Astrocyte (in vitro differentiated cells and primary cell): Measurements from ENCODE around the gene CADM4. TPM values are rescaled to one million over a fixed set of nuclear protein-coding genes. Genes with fewer than 3 reads are reported as not detected.

Experiments used
- DNase-seq: peaks from one replicate; pipeline ENCODE4 v3.0.0-alpha.2; 2010; ENCODE audit warnings: low read depth
- FAIRE-seq: peaks from 2 replicates; lab custom pipeline; 2011; peaks lifted over from hg19 to GRCh38; lab: Jason Lieb, UNC
- H2AFZ ChIP-seq: 2 replicates; pipeline ENCODE4 v1.6.0; 2012; ENCODE audit warnings: low read depth, low read length, inconsistent platforms
- H3K27ac ChIP-seq: 2 replicates; pipeline ENCODE4 v1.5.1; 2011; ENCODE audit warnings: low read depth, low read length, inconsistent platforms
- H3K27me3 ChIP-seq: 2 replicates; pipeline ENCODE4 v1.6.0; 2011; ENCODE audit warnings: low read length, inconsistent platforms; ENCODE audit not compliant: insufficient read depth
- H3K36me3 ChIP-seq: 2 replicates; pipeline ENCODE4 v1.5.1; 2011; ENCODE audit warnings: low read length, inconsistent platforms; ENCODE audit not compliant: insufficient read depth
- H3K4me1 ChIP-seq: 2 replicates; pipeline ENCODE4 v1.5.1; 2011; ENCODE audit warnings: low read length, inconsistent platforms; ENCODE audit not compliant: insufficient read depth
- H3K4me2 ChIP-seq: 2 replicates; pipeline ENCODE4 v1.6.0; 2012; ENCODE audit warnings: low read length, inconsistent platforms
- H3K4me3 ChIP-seq: 2 replicates; pipeline ENCODE4 v1.5.1; 2011; ENCODE audit warnings: low read depth, mild to moderate bottlenecking, low read length, inconsistent platforms; ENCODE audit not compliant: insufficient read depth
- H3K79me2 ChIP-seq: 2 replicates; pipeline ENCODE4 v1.6.0; 2012; ENCODE audit warnings: mild to moderate bottlenecking, low read length, inconsistent platforms; ENCODE audit not compliant: insufficient read depth
- H3K9ac ChIP-seq: 2 replicates; pipeline ENCODE4 v1.6.0; 2012; ENCODE audit warnings: mild to moderate bottlenecking, low read length, inconsistent platforms
- H3K9me3 ChIP-seq: 2 replicates; pipeline ENCODE4 v1.5.1; 2012; ENCODE audit warnings: low read depth, mild to moderate bottlenecking, low read length, inconsistent platforms; ENCODE audit not compliant: insufficient read depth
- H4K20me1 ChIP-seq: 2 replicates; pipeline ENCODE4 v1.6.0; 2012; ENCODE audit warnings: low read length, inconsistent platforms; ENCODE audit not compliant: insufficient read depth
- H3K27ac Mint-ChIP-seq: one replicate; pipeline ENCODE4 v1.8.0; 2021; ENCODE audit warnings: mild to moderate bottlenecking, mixed read lengths; ENCODE audit not compliant: unreplicated experiment
- H3K27me3 Mint-ChIP-seq: one replicate; pipeline ENCODE4 v1.8.0; 2021; ENCODE audit warnings: low read depth, mixed read lengths; ENCODE audit not compliant: unreplicated experiment
- H3K36me3 Mint-ChIP-seq: one replicate; pipeline ENCODE4 v1.8.0; 2021; ENCODE audit warnings: low read depth, mixed read lengths; ENCODE audit not compliant: unreplicated experiment
- H3K4me1 Mint-ChIP-seq: one replicate; pipeline ENCODE4 v1.8.0; 2021; ENCODE audit warnings: low read depth, mixed read lengths; ENCODE audit not compliant: unreplicated experiment
- H3K4me3 Mint-ChIP-seq: one replicate; pipeline ENCODE4 v1.8.0; 2021; ENCODE audit warnings: mild to moderate bottlenecking, moderate library complexity, mixed read lengths; ENCODE audit not compliant: unreplicated experiment
- H3K9me3 Mint-ChIP-seq: one replicate; pipeline ENCODE4 v1.8.0; 2021; ENCODE audit warnings: mild to moderate bottlenecking, mixed read lengths; ENCODE audit not compliant: unreplicated experiment
- EZH2 ChIP-seq: IDR thresholded peaks from 2 replicates; pipeline ENCODE4 v1.6.1; 2012; ENCODE audit warnings: mild to moderate bottlenecking, low read length, inconsistent platforms; ENCODE audit not compliant: insufficient read depth
- total RNA-seq: library from RNA; stranded (reverse); gene quantifications from 2 replicates; pipeline ENCODE4 v1.2.1, GENCODE V29; 2021
- TF ChIP-seq, protein P1 (sequence below): IDR thresholded peaks from 2 replicates; pipeline ENCODE4 v1.5.1; 2011; ENCODE audit warnings: low read depth, mild to moderate bottlenecking, inconsistent platforms, low read length, moderate library complexity; ENCODE audit not compliant: insufficient read depth

Gene CADM4
- total RNA-seq, 1 donor from 2014 or later = 52.1 TPM

DNA sequence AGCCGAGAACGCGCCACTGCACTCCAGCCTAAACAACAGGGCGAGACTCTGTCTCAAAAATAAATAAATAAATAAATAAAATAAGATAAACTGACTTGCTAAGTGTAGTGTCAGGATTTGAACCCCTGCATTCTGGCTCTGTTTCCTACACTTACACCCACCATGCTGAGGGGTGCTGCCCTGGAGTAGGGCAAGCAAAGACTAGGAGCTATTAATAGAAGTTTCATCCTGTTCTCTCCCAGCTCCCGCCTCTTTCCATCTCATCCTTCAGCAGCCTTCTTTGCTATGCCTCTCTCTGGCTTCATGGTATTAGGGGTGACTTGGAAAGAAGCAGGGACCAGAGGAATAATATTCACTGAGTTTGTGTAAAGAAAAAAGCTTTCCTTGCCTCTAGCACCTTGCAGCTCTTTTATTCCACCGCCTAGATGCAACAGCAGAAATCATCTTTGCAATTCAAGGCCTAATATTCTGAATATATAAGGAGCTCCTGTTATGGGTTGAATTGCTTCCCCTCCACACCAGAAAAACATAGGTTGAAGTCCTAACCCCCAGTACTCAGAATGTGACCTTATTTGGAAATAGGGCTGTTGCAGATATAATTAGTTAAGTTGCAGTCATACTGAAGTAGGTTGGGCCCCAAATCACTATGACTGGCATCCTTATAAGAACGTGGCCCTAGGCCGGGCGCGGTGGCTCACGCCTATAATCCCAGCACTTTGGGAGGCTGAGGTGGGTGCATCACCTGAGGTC is 39.0 kb upstream of the CADM4 start:
- Histone ChIP-seq H3K27me3 (no peaks in the 10 kb centered on the region), H4K20me1 (no peaks in the 10 kb centered on the region), H3K79me2 (no peaks in the 10 kb centered on the region), H3K4me1 (peaks cover 15% of the 10 kb centered on the region), H3K27ac (no peak overlapping the region), H3K4me2 (no peak overlapping the region), H3K9ac (no peak overlapping the region), H2AFZ (no peak overlapping the region), H3K36me3 (no peaks in the 10 kb centered on the region), H3K4me3 (no peak overlapping the region), H3K9me3 (no peaks in the 10 kb centered on the region)
- H3K9me3 Mint-ChIP-seq = no peaks in the 10 kb centered on the region
- H3K36me3 Mint-ChIP-seq = no peaks in the 10 kb centered on the region
- H3K4me3 Mint-ChIP-seq = no peak overlapping the region
- TF ChIP-seq, protein P1, sequence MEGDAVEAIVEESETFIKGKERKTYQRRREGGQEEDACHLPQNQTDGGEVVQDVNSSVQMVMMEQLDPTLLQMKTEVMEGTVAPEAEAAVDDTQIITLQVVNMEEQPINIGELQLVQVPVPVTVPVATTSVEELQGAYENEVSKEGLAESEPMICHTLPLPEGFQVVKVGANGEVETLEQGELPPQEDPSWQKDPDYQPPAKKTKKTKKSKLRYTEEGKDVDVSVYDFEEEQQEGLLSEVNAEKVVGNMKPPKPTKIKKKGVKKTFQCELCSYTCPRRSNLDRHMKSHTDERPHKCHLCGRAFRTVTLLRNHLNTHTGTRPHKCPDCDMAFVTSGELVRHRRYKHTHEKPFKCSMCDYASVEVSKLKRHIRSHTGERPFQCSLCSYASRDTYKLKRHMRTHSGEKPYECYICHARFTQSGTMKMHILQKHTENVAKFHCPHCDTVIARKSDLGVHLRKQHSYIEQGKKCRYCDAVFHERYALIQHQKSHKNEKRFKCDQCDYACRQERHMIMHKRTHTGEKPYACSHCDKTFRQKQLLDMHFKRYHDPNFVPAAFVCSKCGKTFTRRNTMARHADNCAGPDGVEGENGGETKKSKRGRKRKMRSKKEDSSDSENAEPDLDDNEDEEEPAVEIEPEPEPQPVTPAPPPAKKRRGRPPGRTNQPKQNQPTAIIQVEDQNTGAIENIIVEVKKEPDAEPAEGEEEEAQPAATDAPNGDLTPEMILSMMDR = no peak
- no peak for TF ChIP-seq EZH2
- H3K4me1 Mint-ChIP-seq = peaks cover 9% of the 10 kb centered on the region
- no peak overlapping the region for H3K27ac Mint-ChIP-seq
- peaks cover 7% of the 10 kb centered on the region for H3K27me3 Mint-ChIP-seq
- FAIRE-seq = no peak
- DNase-seq = no peak

DNA sequence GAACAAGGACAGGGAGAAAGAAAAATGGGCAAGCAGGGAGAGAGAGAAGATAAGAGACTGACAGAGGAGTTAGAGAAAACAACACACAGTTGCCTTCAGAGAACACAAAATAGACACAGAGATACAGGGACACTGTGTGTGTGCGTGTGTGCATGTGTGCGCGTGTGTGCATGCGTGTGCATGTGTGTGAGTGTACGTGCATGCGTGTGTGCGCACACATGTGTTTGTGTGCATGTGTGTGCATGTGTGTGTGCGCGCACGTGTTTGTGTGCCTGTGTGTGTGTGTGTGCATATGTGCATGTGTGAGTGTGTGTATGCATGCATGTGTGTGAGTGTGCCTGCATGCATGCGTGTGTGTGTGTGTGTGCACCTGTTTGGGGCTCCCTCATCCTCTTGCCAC is 36.3 kb upstream of the CADM4 start:
- Mint-ChIP-seq H3K4me3 (no peak overlapping the region), H3K27ac (peak overlapping the region; percentile 72), H3K9me3 (no peaks in the 10 kb centered on the region), H3K4me1 (peaks cover 13% of the 10 kb centered on the region), H3K36me3 (no peaks in the 10 kb centered on the region), H3K27me3 (no peaks in the 10 kb centered on the region)
- Histone ChIP-seq H3K9me3 (no peaks in the 10 kb centered on the region), H3K79me2 (no peaks in the 10 kb centered on the region), H3K36me3 (no peaks in the 10 kb centered on the region), H3K27ac (no peak overlapping the region), H3K4me3 (no peak overlapping the region), H2AFZ (no peak overlapping the region), H3K4me2 (peak overlapping the region; percentile 60), H3K4me1 (peaks cover 19% of the 10 kb centered on the region), H4K20me1 (no peaks in the 10 kb centered on the region), H3K9ac (peak overlapping the region; percentile 45), H3K27me3 (no peaks in the 10 kb centered on the region)
- FAIRE-seq (no peak), DNase-seq (no peak)
- TF ChIP-seq, protein P1 = no peak
- no peak for TF ChIP-seq EZH2

DNA sequence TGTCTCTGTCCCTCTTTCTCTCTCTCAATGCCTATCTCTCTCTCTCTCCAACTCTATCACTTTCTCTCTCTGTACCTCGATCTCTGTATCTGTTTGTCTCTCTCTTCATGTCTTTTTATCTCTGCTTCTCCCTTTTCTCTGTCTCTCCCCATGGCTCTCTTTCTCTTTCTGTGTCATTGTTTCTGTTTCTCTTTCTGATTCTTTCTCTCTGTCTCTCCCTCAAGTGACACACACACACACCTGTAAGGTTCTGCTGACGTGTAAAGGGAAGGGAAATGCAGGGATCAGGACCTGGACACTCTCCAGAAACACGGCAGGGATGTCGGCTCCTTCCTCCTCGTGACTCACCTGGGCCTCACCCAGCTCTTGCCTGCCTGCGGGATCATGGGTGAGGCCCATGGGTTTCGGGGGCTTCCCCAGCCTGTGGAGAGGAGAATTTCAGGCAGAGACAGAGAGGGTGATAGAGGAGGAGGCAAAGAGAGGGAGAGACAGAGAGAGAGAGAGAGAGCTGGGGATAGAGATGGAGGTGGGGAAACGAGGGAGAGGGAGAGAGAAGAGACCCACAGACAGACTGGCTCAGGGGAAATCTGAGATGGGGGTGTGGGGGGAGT is 35.7 kb upstream of the CADM4 start:
- peaks cover 24% of the 10 kb centered on the region for H3K4me1 ChIP-seq
- H3K27ac ChIP-seq = no peak overlapping the region
- H3K27ac Mint-ChIP-seq = peak overlapping the region; percentile 73
- H3K79me2 ChIP-seq = no peaks in the 10 kb centered on the region
- TF ChIP-seq EZH2 = no peak
- TF ChIP-seq, protein P1 = no peak
- peak overlapping the region; percentile 51 for H2AFZ ChIP-seq
- no peaks in the 10 kb centered on the region for H3K9me3 Mint-ChIP-seq
- H3K36me3 Mint-ChIP-seq = no peaks in the 10 kb centered on the region
- peak overlapping the region; percentile 46 for H3K4me3 Mint-ChIP-seq
- H4K20me1 ChIP-seq = no peaks in the 10 kb centered on the region
- peaks cover 17% of the 10 kb centered on the region for H3K4me1 Mint-ChIP-seq
- peak overlapping the region; percentile 45 for H3K9ac ChIP-seq
- H3K4me3 ChIP-seq = peak overlapping the region; percentile 2
- no peaks in the 10 kb centered on the region for H3K27me3 ChIP-seq
- FAIRE-seq (no peak), DNase-seq (peak; percentile 54)
- peak overlapping the region; percentile 60 for H3K4me2 ChIP-seq
- no peaks in the 10 kb centered on the region for H3K36me3 ChIP-seq
- H3K27me3 Mint-ChIP-seq = no peaks in the 10 kb centered on the region
- H3K9me3 ChIP-seq = no peaks in the 10 kb centered on the region
